Adrenal gland (tissue), 12 donors: ENCODE data around the gene TM7SF3. TPM values are rescaled to one million over a fixed set of nuclear protein-coding genes. Genes with fewer than 3 reads are reported as not detected.
A peak's percentile ranks its signal among the peaks of the same experiment; 100 is the strongest.

ENCODE experiments used
- DNase-seq, 7 donors: peaks; one replicate each; pipeline ENCODE4 v3.0.0-alpha.2; 2019 to 2020
- H3K27ac ChIP-seq, 5 donors: fragments of 200-600 bp; sonication (generic) in 4 of 5; 1 replicate in 3 of 5; 2 replicates in 2 of 5; pipeline versions ENCODE4 v1.5.1 to v1.8.0; 2016 to 2020; ENCODE audit warnings: mild to moderate bottlenecking in 1 of 5
- H3K27me3 ChIP-seq: fragments of 200-600 bp; 2 replicates; pipeline ENCODE4 v1.8.0; 2021
- H3K36me3 ChIP-seq, 2 donors: fragments of 200-600 bp; replicated peaks in 1 of 2; 1 replicate in 1 of 2; 2 replicates in 1 of 2; pipeline versions ENCODE4 v1.5.1 to v1.8.0; 2018 to 2022
- H3K4me1 ChIP-seq, 2 donors: fragments of 200-600 bp; replicated peaks in 1 of 2; 1 replicate in 1 of 2; 2 replicates in 1 of 2; pipeline versions ENCODE4 v1.5.1 to v1.8.0; 2018 to 2021
- H3K4me3 ChIP-seq, 4 donors: fragments of 200-600 bp; sonication (generic) in 3 of 4; one replicate each; pipeline ENCODE4 v1.5.1; 2016 to 2018
- H3K9me3 ChIP-seq, 3 donors: fragments of 200-600 bp; sonication (generic) in 1 of 3; replicated peaks in 1 of 3; 1 replicate in 2 of 3; 2 replicates in 1 of 3; pipeline versions ENCODE4 v1.5.1 to v1.8.0; 2016 to 2021
- POLR2A ChIP-seq, 2 donors: fragments of 450-650 bp; IDR thresholded peaks; one replicate each; pipeline ENCODE4 v1.6.1; 2017; ENCODE audit warnings: antibody characterized with exemption in 2 of 2, mild to moderate bottlenecking in 2 of 2, moderate library complexity in 1 of 2
- WGBS, 4 donors: extraction: QIAGEN DNeasy Blood & Tissue Kit in 2 of 4; methylation state at CpG; one replicate each; pipeline versions ENCODE4 v1.1.5 to v1.1.7; 2013 to 2017; 5-methylcytosine and 5-hydroxymethylcytosine counted together
- intact Hi-C, 2 donors: fragments of 100-400 bp; cut with DNase I; formaldehyde crosslinking; loops; one replicate each; pipeline versions ENCODE4 v1.14.1 to v1.15.0; 2022 to 2023
- polyA plus RNA-seq, 3 donors: library from polyadenylated mRNA; stranded (reverse); fragments of 200-250 nt in 2 of 3; fragments of 350-450 nt in 1 of 3; fragmentation: Illumina TruSeq in 1 of 3; extraction: RNeasy Lipid Tissue Mini Kit (QIAGEN cat#74804) in 1 of 3; gene quantifications; one replicate each; pipeline ENCODE4 v1.2.3, GENCODE V29; 2013 to 2014
- total RNA-seq, 9 donors: library from RNA; depleted of rRNA in 4 of 9; stranded (reverse); fragments of >200 nt in 4 of 9; fragments of 120-200 nt in 1 of 9; fragmentation: NEBNext Ultra II Directional in 1 of 9; extraction: Animal tissue kit (Norgen Biotek cat#: 25700) in 1 of 9; gene quantifications; one replicate each; pipeline versions ENCODE4 v1.1.0 to v1.2.4, GENCODE V29; 2013 to 2023
- TF ChIP-seq, protein P1 (sequence below), 6 experiments: fragments of 450-650 bp in 4 of 6; fragments of 200-600 bp in 2 of 6; sonication (generic) in 1 of 6; IDR thresholded peaks; 1 replicate in 5 of 6; 2 replicates in 1 of 6; pipeline versions ENCODE4 v1.5.1 to v1.8.0; 2016 to 2021; ENCODE audit warnings: antibody characterized with exemption in 6 of 6, mild to moderate bottlenecking in 2 of 6, moderate library complexity in 1 of 6
- donor health status: healthy with polysubstance abuse.
- donor health status: Bipolar disorder and iron deficiency.
- donor health status: DM: yes; HTN: yes; CAD: no.
- donor health status: DM: no; HTN: no; CAD: no.
- donor health status: DM: no; HTN: no; CAD: no.
- donor health status: DM: yes; HTN: yes; CAD: no.

The TM7SF3 gene
- total and polyA plus RNA-seq, 12 donors: 12.3 to 197 (median 68.1) TPM

DNA sequence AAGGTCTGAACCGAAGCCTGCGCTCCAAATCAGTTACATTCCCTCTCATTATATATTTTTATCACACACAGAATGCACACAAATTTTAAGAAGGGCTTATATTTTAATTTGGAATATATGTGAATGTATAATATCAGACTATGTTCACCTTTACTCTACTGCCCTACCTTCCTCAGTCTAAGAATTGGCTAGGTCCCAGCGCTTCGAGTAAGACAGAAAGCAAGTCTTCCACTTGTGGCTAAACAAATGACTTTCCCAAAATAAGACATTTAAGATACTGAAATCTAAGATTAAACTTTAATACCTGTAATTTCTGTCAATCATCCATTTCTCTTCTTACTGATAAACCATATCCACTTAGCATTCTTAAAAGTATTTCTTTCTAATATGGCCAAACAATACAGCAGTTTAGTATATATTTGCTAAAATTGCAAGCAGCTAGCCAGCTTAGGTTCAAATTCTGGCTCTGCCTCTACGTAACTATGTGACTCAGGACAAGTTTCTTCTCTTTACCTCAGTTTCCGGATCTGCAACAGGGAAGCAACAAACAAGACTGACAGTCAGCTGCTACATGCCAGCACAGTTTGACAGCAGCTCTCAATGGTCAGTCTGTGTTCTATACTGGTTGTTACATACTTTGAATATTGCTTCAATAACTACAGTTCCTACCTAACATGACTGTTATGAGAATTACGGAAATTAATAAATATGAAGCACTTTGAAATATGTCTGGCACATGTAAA is 78.4 kb downstream of the TM7SF3 start:
- TF ChIP-seq, protein P1, sequence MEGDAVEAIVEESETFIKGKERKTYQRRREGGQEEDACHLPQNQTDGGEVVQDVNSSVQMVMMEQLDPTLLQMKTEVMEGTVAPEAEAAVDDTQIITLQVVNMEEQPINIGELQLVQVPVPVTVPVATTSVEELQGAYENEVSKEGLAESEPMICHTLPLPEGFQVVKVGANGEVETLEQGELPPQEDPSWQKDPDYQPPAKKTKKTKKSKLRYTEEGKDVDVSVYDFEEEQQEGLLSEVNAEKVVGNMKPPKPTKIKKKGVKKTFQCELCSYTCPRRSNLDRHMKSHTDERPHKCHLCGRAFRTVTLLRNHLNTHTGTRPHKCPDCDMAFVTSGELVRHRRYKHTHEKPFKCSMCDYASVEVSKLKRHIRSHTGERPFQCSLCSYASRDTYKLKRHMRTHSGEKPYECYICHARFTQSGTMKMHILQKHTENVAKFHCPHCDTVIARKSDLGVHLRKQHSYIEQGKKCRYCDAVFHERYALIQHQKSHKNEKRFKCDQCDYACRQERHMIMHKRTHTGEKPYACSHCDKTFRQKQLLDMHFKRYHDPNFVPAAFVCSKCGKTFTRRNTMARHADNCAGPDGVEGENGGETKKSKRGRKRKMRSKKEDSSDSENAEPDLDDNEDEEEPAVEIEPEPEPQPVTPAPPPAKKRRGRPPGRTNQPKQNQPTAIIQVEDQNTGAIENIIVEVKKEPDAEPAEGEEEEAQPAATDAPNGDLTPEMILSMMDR (IDR thresholded peaks at IDR 0.05): no peak
- no peak for TF ChIP-seq POLR2A (IDR thresholded peaks at IDR 0.05)
- no peaks in the 10 kb centered on the region for H3K9me3 ChIP-seq
- peaks cover 13 to 37% of the 10 kb centered on the region in 2 donors for H3K4me1 ChIP-seq
- H3K27me3 ChIP-seq: no peaks in the 10 kb centered on the region
- peak overlapping the region in 1 of 4 donors; percentile 84 for H3K4me3 ChIP-seq
- intact Hi-C loops: loop anchor here in 1 of 2 donors (10.0 kb wide), 1 partner anchor 79 kb away; the partner anchor contains the start of gene TM7SF3
- no peaks in the 10 kb centered on the region for H3K36me3 ChIP-seq
- WGBS, 4 donors: 62 to 65% (median 64%) methylated on average over 7 of the region's 7 CpGs
- no peak overlapping the region for H3K27ac ChIP-seq
- DNase-seq: no peak

DNA sequence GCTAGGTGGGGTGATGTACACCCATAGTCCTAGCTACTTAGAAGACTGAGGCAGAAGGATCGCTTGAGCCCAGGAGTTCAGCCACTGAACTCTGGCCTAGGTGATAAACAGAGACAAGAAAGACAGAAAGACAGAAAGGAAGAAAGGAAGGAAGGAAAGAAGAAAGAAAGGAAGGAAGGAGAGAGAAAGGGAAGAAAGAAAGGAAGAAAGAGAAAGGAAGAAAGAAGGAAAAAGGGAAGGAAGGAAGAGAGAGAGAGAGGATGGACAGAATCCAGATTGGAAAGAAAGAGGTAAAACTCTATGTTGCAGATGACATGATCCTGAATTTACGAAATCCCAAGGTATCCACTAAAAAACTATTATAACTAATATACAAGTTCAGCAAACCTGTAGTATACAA is 84.6 kb downstream of the TM7SF3 start:
- H3K27ac ChIP-seq: no peak overlapping the region
- H3K27me3 ChIP-seq: no peaks in the 10 kb centered on the region
- DNase-seq: no peak
- TF ChIP-seq POLR2A (IDR thresholded peaks at IDR 0.05): no peak
- TF ChIP-seq, protein P1 (IDR thresholded peaks at IDR 0.05): no peak
- peaks cover 0 to 3% of the 10 kb centered on the region in 2 donors for H3K4me1 ChIP-seq
- WGBS, 4 donors: 92 to 100% (median 98%) methylated on average over 2 of the region's 2 CpGs
- H3K9me3 ChIP-seq: no peaks in the 10 kb centered on the region
- intact Hi-C loops: no loop called here
- peaks cover 0 to 40% of the 10 kb centered on the region in 2 donors for H3K36me3 ChIP-seq
- no peak overlapping the region for H3K4me3 ChIP-seq

DNA sequence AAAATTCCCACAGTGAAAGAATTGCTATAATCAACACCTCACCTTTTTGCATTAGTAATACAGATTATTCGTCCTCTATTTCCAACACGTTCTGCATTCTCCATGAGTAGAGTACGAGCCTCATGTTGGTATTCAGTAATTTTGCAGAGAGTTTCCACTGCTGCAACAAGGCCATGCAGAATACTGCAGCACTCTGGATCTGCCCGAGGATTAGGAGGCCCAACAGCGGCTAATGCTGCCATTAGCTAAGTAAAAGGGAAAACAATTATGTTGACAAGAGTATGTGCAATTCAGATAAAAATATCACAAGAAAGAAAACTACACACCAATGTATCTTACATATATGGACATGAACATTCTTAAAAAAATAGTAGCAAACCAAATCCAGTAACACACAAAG is 85.5 kb downstream of the TM7SF3 start:
- WGBS, 4 donors: 90 to 93% (median 92%) methylated on average over 5 of the region's 5 CpGs
- TF ChIP-seq, protein P1 (IDR thresholded peaks at IDR 0.05): no peak
- no peak for TF ChIP-seq POLR2A (IDR thresholded peaks at IDR 0.05)

More for the DNA sequence above, 85.5 kb downstream of the TM7SF3 start:
- H3K4me3 ChIP-seq: no peak overlapping the region
- no peak for DNase-seq
- H3K36me3 ChIP-seq: peaks cover 0 to 47% of the 10 kb centered on the region in 2 donors
- H3K27ac ChIP-seq: no peak overlapping the region
- no peaks in the 10 kb centered on the region for H3K27me3 ChIP-seq
- peaks cover 0 to 1% of the 10 kb centered on the region in 2 donors for H3K4me1 ChIP-seq
- intact Hi-C loops: no loop called here
- H3K9me3 ChIP-seq: no peaks in the 10 kb centered on the region

Other genes with a start within 250 kb of the TM7SF3 start
- gene ITPR2, start 181.2 kb downstream of the TM7SF3 start, total RNA-seq: 100 to 1,000 TPM in 1 of 9 donors, 10 to 100 TPM in 8; 50.8 to 144 (median 74.8) TPM
- 10 to 100 TPM in 2 of 3 donors, 1 to 10 TPM in 1; 5.1 to 23.9 (median 10.4) TPM for gene ITPR2, start 181.2 kb downstream of the TM7SF3 start, polyA plus RNA-seq
- 10 to 100 TPM; 22.7 to 54.4 (median 33.0) TPM for gene INTS13, start 76.4 kb downstream of the TM7SF3 start, total RNA-seq
- gene INTS13, start 76.4 kb downstream of the TM7SF3 start, polyA plus RNA-seq: 10 to 100 TPM; 49.2 to 67.9 (median 52.7) TPM
- 100 to 1,000 TPM in 3 of 9 donors, 10 to 100 TPM in 6; 43.5 to 154 (median 71.7) TPM for gene FGFR1OP2, start 75.9 kb downstream of the TM7SF3 start, total RNA-seq
- gene FGFR1OP2, start 75.9 kb downstream of the TM7SF3 start, polyA plus RNA-seq: 10 to 100 TPM; 55.9 to 73.7 (median 66.7) TPM
- gene MED21, start 8.2 kb upstream of the TM7SF3 start, total RNA-seq: 100 to 1,000 TPM in 1 of 9 donors, 10 to 100 TPM in 8; 40.2 to 111 (median 66.1) TPM
- 10 to 100 TPM; 41.2 to 84.1 (median 42.8) TPM for gene MED21, start 8.2 kb upstream of the TM7SF3 start, polyA plus RNA-seq
- gene C12orf71, start 68.2 kb upstream of the TM7SF3 start, total RNA-seq: not detected
- not detected for gene C12orf71, start 68.2 kb upstream of the TM7SF3 start, polyA plus RNA-seq
- 100 to 1,000 TPM in 1 of 9 donors, 10 to 100 TPM in 8; 12.5 to 298 (median 25.6) TPM for gene STK38L, start 229.9 kb upstream of the TM7SF3 start, total RNA-seq
- gene STK38L, start 229.9 kb upstream of the TM7SF3 start, polyA plus RNA-seq: 10 to 100 TPM; 10.2 to 15.4 (median 10.9) TPM